B cell (primary cell): ENCODE measurements around the gene TRABD2A. TPM values are rescaled to one million over a fixed set of nuclear protein-coding genes. Genes with fewer than 3 reads are reported as not detected.

Source experiments
- ATAC-seq: fragments of 200-7000 bp; cut with Tn5 transposase; one replicate; pipeline ENCODE4 v1.10.0; 2021; ENCODE audit warnings: low read depth, mild to moderate bottlenecking, moderate number of reproducible peaks, moderate library complexity
- CTCF ChIA-PET: fragments of 350-600 bp; sonication (Branson Sonifier 250); formaldehyde crosslinking; loops from one replicate; lab custom pipeline; 2021; ENCODE audit warnings: antibody characterized with exemption, inconsistent platforms; lab: Charles Lee
- POLR2A ChIA-PET: fragments of 350-600 bp; sonication (Branson Sonifier 250); formaldehyde crosslinking; loops from one replicate; lab custom pipeline; 2021; ENCODE audit warnings: antibody characterized with exemption; lab: Charles Lee
- DNase-seq: peaks from one replicate; pipeline ENCODE4 v3.0.0; 2013
- H2AFZ ChIP-seq: 2 replicates; pipeline ENCODE4 v1.6.1; 2012; ENCODE audit warnings: mild to moderate bottlenecking, low read depth, low read length; ENCODE audit not compliant: insufficient read depth, poor library complexity, severe bottlenecking
- H3K27ac ChIP-seq, 2 donors: 1 replicate in 1 of 2; 2 replicates in 1 of 2; pipeline ENCODE4 v1.5.1; 2012 to 2013; ENCODE audit warnings: low read length in 2 of 2, mild to moderate bottlenecking in 2 of 2, moderate library complexity in 1 of 2
- H3K27me3 ChIP-seq, 4 experiments: fragments of 200-600 bp in 1 of 4; sonication (generic) in 1 of 4; replicated peaks in 1 of 4; 1 replicate in 2 of 4; 2 replicates in 2 of 4; pipeline versions ENCODE4 v1.6.1 to v1.7.0; 2013 to 2016; ENCODE audit warnings: low read length in 3 of 4, mild to moderate bottlenecking in 2 of 4, mixed read lengths in 1 of 4, moderate library complexity in 1 of 4; ENCODE audit not compliant: insufficient read depth in 4 of 4, control insufficient read depth in 3 of 4; ENCODE audit errors: control extremely low read depth in 1 of 4
- H3K36me3 ChIP-seq, 2 experiments: replicated peaks in 1 of 2; 1 replicate in 1 of 2; 2 replicates in 1 of 2; pipeline versions ENCODE4 v1.6.1 to v1.7.1; 2013; ENCODE audit warnings: low read length in 1 of 2; ENCODE audit not compliant: insufficient read depth in 2 of 2, control insufficient read depth in 1 of 2; ENCODE audit errors: control extremely low read depth in 1 of 2, extremely low read depth in 1 of 2
- H3K4me1 ChIP-seq, 2 donors: fragments of 200-600 bp in 1 of 2; sonication (generic) in 1 of 2; 1 replicate in 1 of 2; 2 replicates in 1 of 2; pipeline versions ENCODE4 v1.5.1 to v1.6.1; 2013 to 2017; ENCODE audit warnings: low read length in 2 of 2; ENCODE audit not compliant: control insufficient read depth in 2 of 2, insufficient read depth in 2 of 2
- H3K4me2 ChIP-seq: replicated peaks from 2 replicates; pipeline ENCODE3; 2012; ENCODE audit warnings: mild to moderate bottlenecking, low read depth, low read length; ENCODE audit not compliant: poor library complexity, severe bottlenecking
- H3K4me3 ChIP-seq, 5 experiments: fragments of 200-600 bp in 1 of 5; sonication (generic) in 1 of 5; 1 replicate in 3 of 5; 2 replicates in 2 of 5; pipeline versions ENCODE4 v1.5.1 to v1.7.0; 2011 to 2016; ENCODE audit warnings: low read length in 4 of 5, mild to moderate bottlenecking in 4 of 5, low read depth in 2 of 5, control low read depth in 1 of 5, moderate library complexity in 1 of 5; ENCODE audit not compliant: insufficient read depth in 1 of 5; ENCODE audit errors: control extremely low read depth in 1 of 5, extremely low read depth in 1 of 5
- H3K79me2 ChIP-seq: fragments of 200-600 bp; sonication (generic); one replicate; pipeline ENCODE4 v1.6.0; 2016; ENCODE audit warnings: low read length; ENCODE audit not compliant: control insufficient read depth, insufficient read depth
- H3K9ac ChIP-seq: fragments of 200-600 bp; sonication (generic); 2 replicates; pipeline ENCODE4 v1.6.1; 2017; ENCODE audit warnings: mild to moderate bottlenecking, low read length, moderate library complexity
- H3K9me3 ChIP-seq, 3 donors: one replicate each; pipeline versions ENCODE4 v1.6.1 to v1.7.1; 2013; ENCODE audit warnings: low read length in 2 of 3; ENCODE audit not compliant: control insufficient read depth in 2 of 3, insufficient read depth in 1 of 3; ENCODE audit errors: control extremely low read depth in 1 of 3
- H4K20me1 ChIP-seq: 2 replicates; pipeline ENCODE4 v1.6.0; 2012; ENCODE audit warnings: mild to moderate bottlenecking, low read length; ENCODE audit not compliant: insufficient read depth, control insufficient read depth, poor library complexity, severe bottlenecking
- H3K27ac Mint-ChIP-seq: one replicate; pipeline ENCODE4 v1.8.0; 2021; ENCODE audit warnings: mixed read lengths
- H3K27me3 Mint-ChIP-seq: one replicate; pipeline ENCODE4 v1.8.0; 2021; ENCODE audit warnings: mixed read lengths
- H3K4me1 Mint-ChIP-seq: one replicate; pipeline ENCODE4 v1.8.0; 2021; ENCODE audit warnings: mixed read lengths
- H3K4me3 Mint-ChIP-seq: one replicate; pipeline ENCODE4 v1.8.0; 2021; ENCODE audit warnings: mixed read lengths
- H3K9me3 Mint-ChIP-seq: one replicate; pipeline ENCODE4 v1.8.0; 2022; ENCODE audit warnings: mixed read lengths; ENCODE audit not compliant: insufficient read depth
- CTCF ChIP-seq: fragments of 200-600 bp; IDR thresholded peaks from one replicate; pipeline ENCODE4 v1.8.0; 2022; ENCODE audit warnings: antibody characterized with exemption, mild to moderate bottlenecking
- EZH2 ChIP-seq: IDR thresholded peaks from 2 replicates; pipeline ENCODE4 v1.6.1; 2012; ENCODE audit warnings: borderline replicate concordance, low read depth, mild to moderate bottlenecking, moderate library complexity, low read length; ENCODE audit not compliant: insufficient read depth, poor library complexity, severe bottlenecking
- WGBS: methylation state at CpG from one replicate; pipeline ENCODE4 v1.1.5; 2013; ENCODE audit warnings: missing lambda C conversion rate; ENCODE audit not compliant: insufficient coverage; 5-methylcytosine and 5-hydroxymethylcytosine counted together
- intact Hi-C: fragments of 100-400 bp; cut with micrococcal nuclease; formaldehyde crosslinking; loops from one replicate; pipeline ENCODE4 v1.10.0; 2022
- polyA plus RNA-seq: library from polyadenylated mRNA; depleted of rRNA; stranded (reverse); fragments of >200 nt; gene quantifications from 2 replicates; pipeline ENCODE4 v1.2.3, GENCODE V29; 2012
- total RNA-seq, 2 donors: library from RNA; stranded (reverse); fragments of 120-200 nt in 1 of 2; gene quantifications; 1 replicate in 1 of 2; 2 replicates in 1 of 2; pipeline versions ENCODE4 v1.2.3 to v1.2.4, GENCODE V29; 2013 to 2022

The TRABD2A gene
- total and polyA plus RNA-seq, 2 donors (not counting 1 experiment from before 2014, with no cell fraction given): 10.1 to 11.3 TPM

GRCh38 chr2:84885111-84885510 is 4.2 kb upstream of the TRABD2A start:
- H3K4me3 ChIP-seq: no peak overlapping the region
- H3K27me3 Mint-ChIP-seq: no peaks in the 10 kb centered on the region
- CTCF ChIA-PET: interaction anchor here (6.4 to 18.2 kb wide), 2 partner anchors 21 to 36 kb away, joined by 70 to 316 read pairs; partner anchors contain the start of gene TMSB10
- WGBS: 100% methylated on average over 1 of the region's 2 CpGs
- no peaks in the 10 kb centered on the region for H3K9me3 ChIP-seq
- no peak overlapping the region for H3K4me2 ChIP-seq
- POLR2A ChIA-PET: interaction anchor here (1.3 kb wide), 1 partner anchor 16 kb away, joined by 3 read pairs; no protein-coding TSS in a partner anchor
- H3K9me3 Mint-ChIP-seq: no peaks in the 10 kb centered on the region
- no peak overlapping the region for H3K9ac ChIP-seq
- H3K4me3 Mint-ChIP-seq: no peak overlapping the region
- H3K27ac Mint-ChIP-seq: no peak overlapping the region
- no peak overlapping the region for H3K27ac ChIP-seq
- H3K4me1 ChIP-seq: peaks cover 25 to 34% of the 10 kb centered on the region in 2 donors
- H4K20me1 ChIP-seq: no peaks in the 10 kb centered on the region
- intact Hi-C loops: no loop called here
- H2AFZ ChIP-seq: no peak overlapping the region
- H3K36me3 ChIP-seq: no peaks in the 10 kb centered on the region
- no peak for ATAC-seq
- peaks cover 34% of the 10 kb centered on the region for H3K4me1 Mint-ChIP-seq
- peaks cover 10% of the 10 kb centered on the region for H3K79me2 ChIP-seq
- no peaks in the 10 kb centered on the region for H3K27me3 ChIP-seq
- TF ChIP-seq CTCF: no peak
- TF ChIP-seq EZH2: no peak
- no peak for DNase-seq

GRCh38 chr2:84884449-84884848 is 3.6 kb upstream of the TRABD2A start:
- peaks cover 10% of the 10 kb centered on the region for H3K79me2 ChIP-seq
- intact Hi-C loops: loop anchor here (5.0 kb wide), 1 partner anchor 142 kb away; no protein-coding TSS in a partner anchor
- H3K9ac ChIP-seq: no peak overlapping the region
- no peak overlapping the region for H3K27ac ChIP-seq
- H3K27me3 ChIP-seq: no peaks in the 10 kb centered on the region
- H4K20me1 ChIP-seq: no peaks in the 10 kb centered on the region
- Mint-ChIP-seq H3K4me3 (no peak overlapping the region), H3K27me3 (no peaks in the 10 kb centered on the region), H3K27ac (peak overlapping the region; percentile 16), H3K4me1 (peaks cover 38% of the 10 kb centered on the region), H3K9me3 (no peaks in the 10 kb centered on the region)
- no peaks in the 10 kb centered on the region for H3K36me3 ChIP-seq
- H2AFZ ChIP-seq: no peak overlapping the region
- DNase-seq (no peak), ATAC-seq (no peak)
- ChIA-PET POLR2A (interaction anchor here (1.3 to 1.5 kb wide), 2 partner anchors 16 to 22 kb away, joined by 3 to 4 read pairs; no protein-coding TSS in a partner anchor), CTCF (interaction anchor here (6.4 to 18.2 kb wide), 2 partner anchors 22 to 37 kb away, joined by 70 to 316 read pairs; partner anchors contain the start of gene TMSB10)
- peaks cover 23 to 39% of the 10 kb centered on the region in 2 donors for H3K4me1 ChIP-seq
- H3K4me2 ChIP-seq: no peak overlapping the region
- H3K4me3 ChIP-seq: no peak overlapping the region
- TF ChIP-seq CTCF (no peak), EZH2 (no peak)
- no peaks in the 10 kb centered on the region for H3K9me3 ChIP-seq
